HG03135 (cell line): ENCODE results near the gene ZBTB32.
"Not testable (repeated sequence)": the region's sequence is repeated elsewhere in the genome, so short reads cannot be mapped to it uniquely, and the experiment has no call there.

Source experiments
- ATAC-seq: cut with Tn5 transposase; IDR thresholded peaks from one replicate; pipeline ENCODE4 v1.9.1; 2021; ENCODE audit warnings: mild to moderate bottlenecking, moderate library complexity; ENCODE audit not compliant: unreplicated experiment

ZBTB32 gene

DNA sequence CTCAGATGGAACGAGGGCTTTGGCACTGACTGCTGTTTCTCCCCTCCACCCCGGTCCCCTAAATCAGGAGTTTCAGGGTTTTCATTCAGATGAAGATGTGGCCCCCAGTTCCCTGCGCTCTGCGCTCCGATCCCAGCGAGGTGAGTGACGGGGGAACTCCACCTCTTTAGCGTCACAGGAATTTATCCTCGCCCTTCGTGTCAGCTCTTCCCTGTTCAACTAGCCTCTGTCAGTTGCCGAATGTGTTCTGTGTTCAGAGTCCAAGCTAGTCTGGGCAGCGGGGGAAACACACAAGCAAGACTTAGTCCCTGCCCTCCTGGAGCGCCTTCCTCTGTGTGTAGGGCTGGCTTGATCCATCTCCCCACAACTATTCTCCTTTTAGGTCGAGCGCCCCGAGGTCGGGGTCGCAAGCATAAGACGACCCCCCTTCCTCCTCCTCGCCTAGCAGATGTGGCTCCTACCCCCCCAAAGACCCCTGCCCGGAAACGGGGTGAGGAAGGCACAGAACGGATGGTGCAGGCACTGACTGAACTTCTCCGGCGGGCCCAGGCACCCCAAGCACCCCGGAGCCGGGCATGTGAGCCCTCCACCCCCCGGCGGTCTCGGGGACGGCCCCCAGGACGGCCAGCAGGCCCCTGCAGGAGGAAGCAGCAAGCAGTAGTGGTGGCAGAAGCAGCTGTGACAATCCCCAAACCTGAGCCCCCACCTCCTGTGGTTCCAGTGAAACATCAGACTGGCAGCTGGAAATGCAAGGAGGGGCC lies 15.2 kb downstream of the ZBTB32 start:
- ATAC-seq = no peak

DNA sequence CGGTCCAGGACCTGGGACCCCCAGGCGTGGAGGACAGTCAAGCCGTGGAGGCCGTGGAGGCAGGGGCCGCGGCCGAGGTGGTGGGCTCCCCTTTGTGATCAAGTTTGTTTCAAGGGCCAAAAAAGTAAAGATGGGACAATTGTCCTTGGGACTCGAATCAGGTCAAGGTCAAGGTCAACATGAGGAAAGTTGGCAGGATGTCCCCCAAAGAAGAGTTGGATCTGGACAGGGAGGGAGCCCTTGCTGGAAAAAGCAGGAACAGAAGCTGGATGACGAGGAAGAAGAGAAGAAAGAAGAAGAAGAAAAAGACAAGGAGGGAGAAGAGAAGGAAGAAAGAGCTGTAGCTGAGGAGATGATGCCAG lies 15.8 kb downstream of the ZBTB32 start:
- no peak for ATAC-seq

DNA sequence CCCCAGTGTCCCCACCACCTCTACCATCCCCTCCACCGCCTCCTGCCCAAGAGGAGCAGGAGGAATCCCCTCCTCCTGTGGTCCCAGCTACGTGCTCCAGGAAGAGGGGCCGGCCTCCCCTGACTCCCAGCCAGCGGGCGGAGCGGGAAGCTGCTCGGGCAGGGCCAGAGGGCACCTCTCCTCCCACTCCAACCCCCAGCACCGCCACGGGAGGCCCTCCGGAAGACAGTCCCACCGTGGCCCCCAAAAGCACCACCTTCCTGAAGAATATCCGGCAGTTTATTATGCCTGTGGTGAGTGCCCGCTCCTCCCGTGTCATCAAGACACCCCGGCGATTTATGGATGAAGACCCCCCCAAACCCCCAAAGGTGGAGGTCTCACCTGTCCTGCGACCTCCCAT lies 16.3 kb downstream of the ZBTB32 start:
- ATAC-seq = no peak

DNA sequence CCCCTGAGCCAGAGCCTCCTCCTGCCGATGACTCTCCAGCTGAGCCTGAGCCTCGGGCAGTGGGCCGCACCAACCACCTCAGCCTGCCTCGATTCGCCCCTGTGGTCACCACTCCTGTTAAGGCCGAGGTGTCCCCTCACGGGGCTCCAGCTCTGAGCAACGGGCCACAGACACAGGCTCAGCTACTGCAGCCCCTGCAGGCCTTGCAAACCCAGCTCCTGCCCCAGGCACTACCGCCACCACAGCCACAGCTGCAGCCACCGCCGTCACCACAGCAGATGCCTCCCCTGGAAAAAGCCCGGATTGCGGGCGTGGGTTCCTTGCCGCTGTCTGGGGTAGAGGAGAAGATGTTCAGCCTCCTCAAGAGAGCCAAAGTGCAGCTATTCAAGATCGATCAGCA lies 17.0 kb downstream of the ZBTB32 start:
- ATAC-seq = no peak

- ATAC-seq = no peak
Observed at GRCh38 chr19:35722461-35722860, 18.1 kb downstream of the ZBTB32 start.

DNA sequence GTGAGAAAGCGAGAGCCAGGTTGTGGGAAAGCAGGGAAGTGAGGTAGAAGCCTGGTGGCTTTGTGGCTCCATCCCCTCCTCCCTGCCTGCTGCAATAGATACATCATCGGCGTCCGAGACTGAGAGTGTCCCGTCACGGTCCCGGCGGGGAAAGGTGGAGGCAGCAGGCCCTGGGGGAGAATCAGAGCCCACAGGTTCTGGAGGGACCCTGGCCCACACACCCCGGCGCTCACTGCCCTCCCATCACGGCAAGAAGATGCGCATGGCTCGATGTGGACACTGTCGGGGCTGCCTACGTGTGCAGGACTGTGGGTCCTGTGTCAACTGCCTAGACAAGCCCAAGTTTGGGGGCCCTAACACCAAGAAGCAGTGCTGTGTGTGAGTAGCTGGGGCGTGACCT lies 18.5 kb downstream of the ZBTB32 start:
- no peak for ATAC-seq

DNA sequence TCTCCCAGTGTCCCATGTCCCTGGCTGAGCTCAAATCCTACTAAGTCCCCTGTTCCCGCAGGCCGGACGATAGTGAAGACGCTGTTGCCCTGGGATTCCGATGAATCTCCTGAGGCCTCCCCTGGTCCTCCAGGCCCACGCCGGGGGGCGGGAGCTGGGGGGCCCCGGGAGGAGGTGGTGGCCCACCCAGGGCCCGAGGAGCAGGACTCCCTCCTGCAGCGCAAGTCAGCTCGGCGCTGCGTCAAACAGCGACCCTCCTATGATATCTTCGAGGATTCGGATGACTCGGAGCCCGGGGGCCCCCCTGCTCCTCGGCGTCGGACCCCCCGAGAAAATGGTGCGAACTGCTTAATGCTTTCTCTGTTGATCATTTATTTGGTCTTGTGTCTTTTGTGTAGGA lies 19.3 kb downstream of the ZBTB32 start:
- no peak for ATAC-seq

- ATAC-seq = not testable (repeated sequence)
Observed at GRCh38 chr19:35724132-35724531, 19.8 kb downstream of the ZBTB32 start.

- ATAC-seq = no peak
Observed at GRCh38 chr19:35724560-35724959, 20.2 kb downstream of the ZBTB32 start.

DNA sequence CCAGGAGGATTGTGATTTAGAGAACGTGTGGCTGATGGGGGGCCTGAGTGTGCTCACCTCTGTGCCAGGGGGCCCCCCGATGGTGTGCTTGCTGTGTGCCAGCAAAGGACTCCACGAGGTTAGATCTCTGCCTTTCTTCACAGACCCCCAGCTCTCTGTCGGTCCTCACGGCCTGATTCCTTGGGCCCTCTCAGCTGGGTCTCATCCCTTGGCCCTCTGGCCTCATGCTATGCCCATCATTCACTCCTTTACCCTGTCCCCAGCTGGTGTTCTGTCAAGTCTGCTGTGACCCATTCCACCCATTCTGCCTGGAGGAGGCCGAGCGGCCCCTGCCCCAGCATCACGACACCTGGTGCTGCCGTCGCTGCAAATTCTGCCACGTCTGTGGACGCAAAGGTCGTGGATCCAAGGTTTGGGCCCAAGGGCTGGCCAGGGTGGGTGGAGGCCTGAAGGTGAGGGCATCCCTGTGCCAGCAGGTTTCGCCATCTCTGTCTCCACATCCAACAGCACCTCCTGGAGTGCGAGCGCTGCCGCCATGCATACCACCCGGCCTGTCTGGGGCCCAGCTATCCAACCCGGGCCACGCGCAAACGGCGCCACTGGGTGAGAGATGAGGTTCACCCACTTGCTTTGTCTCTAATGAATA lies 21.0 kb downstream of the ZBTB32 start:
- no peak for ATAC-seq

DNA sequence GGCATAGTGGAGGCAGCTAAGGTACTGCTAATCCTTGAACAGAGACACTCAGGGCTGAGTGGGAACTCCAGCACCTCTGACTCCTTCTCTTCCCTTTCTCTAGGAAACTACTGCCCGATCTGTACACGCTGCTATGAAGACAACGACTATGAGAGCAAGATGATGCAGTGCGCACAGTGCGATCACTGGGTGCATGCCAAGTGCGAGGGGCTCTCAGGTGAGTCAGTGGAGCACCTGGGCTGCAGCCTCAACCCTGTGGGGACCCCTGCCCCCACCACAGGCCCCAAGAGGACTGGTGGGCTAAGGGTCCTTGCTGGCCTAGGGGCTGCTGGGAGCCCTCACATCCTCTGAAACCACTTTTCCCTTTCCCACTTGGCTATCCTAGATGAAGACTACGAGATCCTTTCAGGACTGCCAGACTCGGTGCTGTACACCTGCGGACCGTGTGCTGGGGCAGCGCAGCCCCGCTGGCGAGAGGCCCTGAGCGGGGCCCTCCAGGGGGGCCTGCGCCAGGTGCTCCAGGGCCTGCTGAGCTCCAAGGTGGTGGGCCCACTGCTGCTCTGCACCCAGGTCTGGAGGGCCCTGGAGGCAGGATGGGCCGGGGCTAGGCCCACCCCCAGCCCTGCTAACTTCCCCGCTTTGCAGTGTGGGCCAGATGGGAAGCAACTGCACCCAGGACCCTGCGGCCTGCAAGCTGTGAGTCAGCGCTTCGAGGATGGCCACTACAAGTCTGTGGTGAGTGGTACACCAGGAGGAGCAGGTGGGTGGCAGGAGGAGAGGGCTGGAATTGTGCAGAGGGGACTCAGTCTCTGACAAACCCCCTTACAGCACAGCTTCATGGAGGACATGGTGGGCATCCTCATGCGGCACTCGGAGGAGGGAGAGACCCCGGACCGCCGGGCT lies 22.9 kb downstream of the ZBTB32 start:
- no peak for ATAC-seq

GRCh38 chr19:35727956-35728706 lies 23.8 kb downstream of the ZBTB32 start:
- no peak for ATAC-seq

GRCh38 chr19:35729021-35729420 lies 24.7 kb downstream of the ZBTB32 start:
- ATAC-seq = no peak

- no peak for ATAC-seq
Observed at GRCh38 chr19:35729763-35730162, 25.4 kb downstream of the ZBTB32 start.

GRCh38 chr19:35730326-35730725 lies 26.0 kb downstream of the ZBTB32 start:
- ATAC-seq = no peak

- no peak for ATAC-seq
Observed at GRCh38 chr19:35731353-35731752, 27.0 kb downstream of the ZBTB32 start.

DNA sequence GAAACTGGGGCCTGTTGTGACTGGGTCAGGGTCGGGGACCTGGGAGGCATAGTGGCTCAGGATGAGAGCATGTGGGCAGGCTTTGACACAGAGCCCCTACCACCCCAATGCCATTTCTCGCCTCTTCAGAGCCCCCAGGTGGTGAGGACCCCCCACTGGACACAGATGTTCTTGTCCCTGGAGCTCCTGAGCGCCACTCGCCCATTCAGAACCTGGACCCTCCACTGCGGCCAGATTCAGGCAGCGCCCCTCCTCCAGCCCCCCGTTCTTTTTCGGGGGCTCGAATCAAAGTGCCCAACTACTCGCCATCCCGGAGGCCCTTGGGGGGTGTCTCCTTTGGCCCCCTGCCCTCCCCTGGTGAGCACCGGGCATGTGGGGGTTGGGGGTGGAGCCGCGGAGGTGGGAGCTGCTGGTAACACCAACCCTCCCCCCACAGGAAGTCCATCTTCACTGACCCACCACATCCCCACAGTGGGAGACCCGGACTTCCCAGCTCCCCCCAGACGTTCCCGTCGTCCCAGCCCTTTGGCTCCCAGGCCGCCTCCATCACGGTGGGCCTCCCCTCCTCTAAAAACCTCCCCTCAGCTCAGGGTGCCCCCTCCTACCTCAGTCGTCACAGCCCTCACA lies 27.5 kb downstream of the ZBTB32 start:
- no peak for ATAC-seq

- no peak for ATAC-seq
Observed at GRCh38 chr19:35732540-35733179, 28.3 kb downstream of the ZBTB32 start.

- ATAC-seq = no peak
Observed at GRCh38 chr19:35733180-35734125, 29.1 kb downstream of the ZBTB32 start.
